Ovary (tissue), 3 donors: ENCODE results near the gene BIN1.

Experiments
- CTCF ChIP-seq, 3 donors: fragments of 450-650 bp in 2 of 3; fragments of 200-600 bp in 1 of 3; IDR thresholded peaks; one replicate each; pipeline versions ENCODE4 v1.5.1 to v1.8.0; 2016 to 2022; ENCODE audit warnings: antibody characterized with exemption in 3 of 3, mild to moderate bottlenecking in 1 of 3
- EP300 ChIP-seq: sonication (generic); formaldehyde crosslinking; IDR thresholded peaks from one replicate; pipeline ENCODE4 v1.6.1; 2017; ENCODE audit warnings: antibody characterized with exemption
- donor health status: DM: no; HTN: no; CAD: no.

- TF ChIP-seq CTCF (IDR thresholded peaks at IDR 0.05) (no peak), EP300 (no peak)
These were observed 30.0 kb downstream of the BIN1 start for GRCh38 chr2:127076924-127077323.
